ENCODE measurements around the gene SAFB2.

DNA sequence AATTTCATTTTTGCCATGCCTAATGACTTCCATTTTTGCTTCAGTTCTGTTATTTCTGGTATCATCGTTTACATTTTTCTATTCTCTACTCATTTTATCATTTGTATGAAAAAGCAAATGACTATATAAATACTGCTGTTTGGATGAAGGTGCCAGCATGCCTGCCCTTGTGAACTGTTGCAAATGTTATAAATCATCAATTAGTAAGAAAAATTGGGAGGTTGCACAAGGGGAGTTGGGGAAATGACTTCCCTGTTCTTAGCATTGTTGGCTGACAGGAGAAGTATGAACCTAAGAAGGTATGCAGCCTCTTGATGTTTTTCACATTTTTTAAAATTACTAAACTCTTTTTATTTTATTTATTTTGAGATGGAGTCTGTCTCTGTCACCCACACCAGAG lies 15.4 kb upstream of the SAFB2 start:
- TF ChIP-seq, protein P1, sequence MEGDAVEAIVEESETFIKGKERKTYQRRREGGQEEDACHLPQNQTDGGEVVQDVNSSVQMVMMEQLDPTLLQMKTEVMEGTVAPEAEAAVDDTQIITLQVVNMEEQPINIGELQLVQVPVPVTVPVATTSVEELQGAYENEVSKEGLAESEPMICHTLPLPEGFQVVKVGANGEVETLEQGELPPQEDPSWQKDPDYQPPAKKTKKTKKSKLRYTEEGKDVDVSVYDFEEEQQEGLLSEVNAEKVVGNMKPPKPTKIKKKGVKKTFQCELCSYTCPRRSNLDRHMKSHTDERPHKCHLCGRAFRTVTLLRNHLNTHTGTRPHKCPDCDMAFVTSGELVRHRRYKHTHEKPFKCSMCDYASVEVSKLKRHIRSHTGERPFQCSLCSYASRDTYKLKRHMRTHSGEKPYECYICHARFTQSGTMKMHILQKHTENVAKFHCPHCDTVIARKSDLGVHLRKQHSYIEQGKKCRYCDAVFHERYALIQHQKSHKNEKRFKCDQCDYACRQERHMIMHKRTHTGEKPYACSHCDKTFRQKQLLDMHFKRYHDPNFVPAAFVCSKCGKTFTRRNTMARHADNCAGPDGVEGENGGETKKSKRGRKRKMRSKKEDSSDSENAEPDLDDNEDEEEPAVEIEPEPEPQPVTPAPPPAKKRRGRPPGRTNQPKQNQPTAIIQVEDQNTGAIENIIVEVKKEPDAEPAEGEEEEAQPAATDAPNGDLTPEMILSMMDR (IDR thresholded peaks at IDR 0.05), result no peak
- no peak for TF ChIP-seq POLR2AphosphoS5 (IDR thresholded peaks at IDR 0.05)
